ENCODE measurements around the gene ETS2. TPM values are rescaled to one million over a fixed set of nuclear protein-coding genes. Genes with fewer than 3 reads are reported as not detected.

ETS2 gene
- total and polyA plus RNA-seq, 2 of the 4 experiments (the other 2 are of a cell fraction): 21.3 to 21.7 TPM

DNA sequence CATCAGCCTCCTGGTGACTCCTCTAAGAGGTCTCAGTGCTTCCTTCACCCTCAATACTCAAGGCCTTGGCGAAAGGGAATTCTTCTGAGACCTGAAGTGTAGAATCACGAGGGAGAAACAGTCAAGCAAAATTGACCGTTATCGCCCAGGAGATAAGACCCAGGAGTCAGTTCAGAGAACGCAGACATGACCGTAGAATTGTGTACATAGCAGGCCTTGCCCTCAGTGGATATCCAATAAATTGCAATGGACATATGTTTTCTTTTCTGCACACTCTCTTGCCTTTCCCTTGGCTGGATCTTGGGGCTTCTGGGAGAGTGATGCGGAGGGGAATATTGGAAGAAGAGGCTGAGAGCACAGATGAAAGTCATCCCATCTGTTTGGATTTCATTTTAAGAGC is 15.7 kb upstream of the ETS2 start:
- no peak overlapping the region for H2BK120ac ChIP-seq (ENCODE audit: low read depth, low read length)
- no peaks in the 10 kb centered on the region for H3K36me3 ChIP-seq (ENCODE audit: control insufficient read depth, insufficient read depth, low read length)
- no peaks in the 10 kb centered on the region for H3K27me3 ChIP-seq (ENCODE audit: control insufficient read depth, insufficient read depth, low read length)
- H3K27ac ChIP-seq (ENCODE audit: insufficient read depth, low read length): no peak overlapping the region
- in situ Hi-C loops (cut with MboI; ENCODE audit: low sequenced_read_pairs): no loop called here
- H3K14ac ChIP-seq (replicated peaks; ENCODE audit: low read depth, low read length): no peak overlapping the region
- no peak overlapping the region for H3K4me2 ChIP-seq (ENCODE audit: low read depth, low read length)
- H3K79me1 ChIP-seq (ENCODE audit: low read depth in 1 of 2, low read length in 2 of 2): no peaks in the 10 kb centered on the region
- H3K9me1 ChIP-seq (ENCODE audit: insufficient read depth, low read length): 0 out of 2 replicates have a peak, but pooled peaks cover 6% of the 10 kb centered on the region
- H3K4me3 ChIP-seq (ENCODE audit: insufficient read depth, low read depth, low read length): no peak overlapping the region
- no peak overlapping the region for H4K5ac ChIP-seq (ENCODE audit: low read depth, low read length)
- H2BK15ac ChIP-seq (ENCODE audit: low read depth, low read length): no peak overlapping the region
- no peak overlapping the region for H4K91ac ChIP-seq (ENCODE audit: insufficient read depth, low read depth, low read length)
- H3K56ac ChIP-seq (ENCODE audit: extremely low read depth, insufficient read depth, low read length): no peak overlapping the region
- no peak overlapping the region for H3K4ac ChIP-seq (ENCODE audit: low read depth, low read length)
- ChIA-PET POLR2A (ENCODE audit: unreplicated experiment) (no interaction called here), CTCF (no interaction called here)
- dilution Hi-C loops (cut with HindIII; ENCODE audit: low sequenced_read_pairs, unreplicated experiment): no loop called here
- H3K18ac ChIP-seq (ENCODE audit: low read depth, low read length): no peak overlapping the region
- H2AK5ac ChIP-seq (ENCODE audit: low read depth, low read length): no peak overlapping the region
- no peaks in the 10 kb centered on the region for H4K20me1 ChIP-seq (ENCODE audit: insufficient read depth, low read length)
- H3K9ac ChIP-seq (ENCODE audit: low read depth, low read length): no peak overlapping the region
- intact Hi-C loops (cut with micrococcal nuclease): no loop called here
- no peak for ATAC-seq (ENCODE audit: low read depth)
- no peak overlapping the region for H2AK9ac ChIP-seq (replicated peaks; ENCODE audit: low read depth, low read length, poor library complexity)
- no peak overlapping the region for H2AFZ ChIP-seq (replicated peaks; ENCODE audit: low read length, poor library complexity)
- no peaks in the 10 kb centered on the region for H3K9me3 ChIP-seq (ENCODE audit: control insufficient read depth, insufficient read depth, low read length)
- TF ChIP-seq BHLHE40 (IDR thresholded peaks at IDR 0.05; ENCODE audit: low read depth, low read length): no peak
- no peak for TF ChIP-seq RFX5 (IDR thresholded peaks at IDR 0.05; ENCODE audit: low read depth, low read length)
- TF ChIP-seq SMC3 (IDR thresholded peaks at IDR 0.05; ENCODE audit: low read depth, low read length): no peak
- no peak for TF ChIP-seq CHD1 (IDR thresholded peaks at IDR 0.05; ENCODE audit: low read depth, low read length)
- no peak for TF ChIP-seq RCOR1 (IDR thresholded peaks at IDR 0.05; ENCODE audit: insufficient replicate concordance, low read length)
- TF ChIP-seq MAZ (IDR thresholded peaks at IDR 0.05; ENCODE audit: borderline replicate concordance, low read depth, low read length): no peak
- no peak for TF ChIP-seq CEBPB (IDR thresholded peaks at IDR 0.05; ENCODE audit: low read depth, low read length)
- TF ChIP-seq RAD21 (IDR thresholded peaks at IDR 0.05; ENCODE audit: low read length): no peak
- no peak for TF ChIP-seq POLR2A (IDR thresholded peaks at IDR 0.05; ENCODE audit: low read depth, low read length)
- no peak for TF ChIP-seq FOS (IDR thresholded peaks at IDR 0.05; ENCODE audit: low read depth, low read length)
- TF ChIP-seq, protein P1, sequence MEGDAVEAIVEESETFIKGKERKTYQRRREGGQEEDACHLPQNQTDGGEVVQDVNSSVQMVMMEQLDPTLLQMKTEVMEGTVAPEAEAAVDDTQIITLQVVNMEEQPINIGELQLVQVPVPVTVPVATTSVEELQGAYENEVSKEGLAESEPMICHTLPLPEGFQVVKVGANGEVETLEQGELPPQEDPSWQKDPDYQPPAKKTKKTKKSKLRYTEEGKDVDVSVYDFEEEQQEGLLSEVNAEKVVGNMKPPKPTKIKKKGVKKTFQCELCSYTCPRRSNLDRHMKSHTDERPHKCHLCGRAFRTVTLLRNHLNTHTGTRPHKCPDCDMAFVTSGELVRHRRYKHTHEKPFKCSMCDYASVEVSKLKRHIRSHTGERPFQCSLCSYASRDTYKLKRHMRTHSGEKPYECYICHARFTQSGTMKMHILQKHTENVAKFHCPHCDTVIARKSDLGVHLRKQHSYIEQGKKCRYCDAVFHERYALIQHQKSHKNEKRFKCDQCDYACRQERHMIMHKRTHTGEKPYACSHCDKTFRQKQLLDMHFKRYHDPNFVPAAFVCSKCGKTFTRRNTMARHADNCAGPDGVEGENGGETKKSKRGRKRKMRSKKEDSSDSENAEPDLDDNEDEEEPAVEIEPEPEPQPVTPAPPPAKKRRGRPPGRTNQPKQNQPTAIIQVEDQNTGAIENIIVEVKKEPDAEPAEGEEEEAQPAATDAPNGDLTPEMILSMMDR (conservative IDR thresholded peaks at IDR 0.05; ENCODE audit: low read depth, low read length): no peak
- no peak for TF ChIP-seq MAFK (IDR thresholded peaks at IDR 0.05; ENCODE audit: low read depth, low read length)
- no peak for TF ChIP-seq NFE2L2 (IDR thresholded peaks at IDR 0.05; ENCODE audit: low read depth, low read length)
- TF ChIP-seq, protein P2, sequence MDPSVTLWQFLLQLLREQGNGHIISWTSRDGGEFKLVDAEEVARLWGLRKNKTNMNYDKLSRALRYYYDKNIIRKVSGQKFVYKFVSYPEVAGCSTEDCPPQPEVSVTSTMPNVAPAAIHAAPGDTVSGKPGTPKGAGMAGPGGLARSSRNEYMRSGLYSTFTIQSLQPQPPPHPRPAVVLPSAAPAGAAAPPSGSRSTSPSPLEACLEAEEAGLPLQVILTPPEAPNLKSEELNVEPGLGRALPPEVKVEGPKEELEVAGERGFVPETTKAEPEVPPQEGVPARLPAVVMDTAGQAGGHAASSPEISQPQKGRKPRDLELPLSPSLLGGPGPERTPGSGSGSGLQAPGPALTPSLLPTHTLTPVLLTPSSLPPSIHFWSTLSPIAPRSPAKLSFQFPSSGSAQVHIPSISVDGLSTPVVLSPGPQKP (IDR thresholded peaks at IDR 0.05; ENCODE audit: borderline replicate concordance, low read depth, low read length): no peak
- TF ChIP-seq, protein P3, sequence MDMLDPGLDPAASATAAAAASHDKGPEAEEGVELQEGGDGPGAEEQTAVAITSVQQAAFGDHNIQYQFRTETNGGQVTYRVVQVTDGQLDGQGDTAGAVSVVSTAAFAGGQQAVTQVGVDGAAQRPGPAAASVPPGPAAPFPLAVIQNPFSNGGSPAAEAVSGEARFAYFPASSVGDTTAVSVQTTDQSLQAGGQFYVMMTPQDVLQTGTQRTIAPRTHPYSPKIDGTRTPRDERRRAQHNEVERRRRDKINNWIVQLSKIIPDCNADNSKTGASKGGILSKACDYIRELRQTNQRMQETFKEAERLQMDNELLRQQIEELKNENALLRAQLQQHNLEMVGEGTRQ (IDR thresholded peaks at IDR 0.05; ENCODE audit: low read depth, low read length): no peak
- no peak for TF ChIP-seq MXI1 (IDR thresholded peaks at IDR 0.05; ENCODE audit: borderline replicate concordance, low read depth, low read length)
- H3K23ac ChIP-seq (ENCODE audit: low read depth, low read length): no peak overlapping the region
- no TSS peak for BruUV-seq (replicated peaks)
- no peak for DNase-seq
- H4K8ac ChIP-seq (ENCODE audit: low read depth in 2 of 2, low read length in 2 of 2): no peak overlapping the region
- 66% methylated on average over 5 of the region's 7 CpGs; no CpG with 5 or more reads in 1 of the 2 experiments for WGBS, 2 experiments (ENCODE audit: extremely low coverage in 2 of 2, insufficient read length in 1 of 2)
- no peak overlapping the region for H2BK20ac ChIP-seq (ENCODE audit: low read depth, low read length)
- no peak overlapping the region for H2BK5ac ChIP-seq (ENCODE audit: low read depth, low read length, poor library complexity, severe bottlenecking)
- H3K4me1 ChIP-seq (ENCODE audit: control insufficient read depth, insufficient read depth, low read length): no peaks in the 10 kb centered on the region

Measured in IMR-90 (cell line).